HG03108 (cell line): ENCODE measurements around the gene DMXL1.
"Not testable (repeated sequence)": the region's sequence is repeated elsewhere in the genome, so short reads cannot be mapped to it uniquely, and the experiment has no call there.

Experiments
- ATAC-seq: cut with Tn5 transposase; IDR thresholded peaks from one replicate; pipeline ENCODE4 v1.9.1; 2021; ENCODE audit warnings: moderate library complexity; ENCODE audit not compliant: unreplicated experiment

Gene DMXL1

DNA sequence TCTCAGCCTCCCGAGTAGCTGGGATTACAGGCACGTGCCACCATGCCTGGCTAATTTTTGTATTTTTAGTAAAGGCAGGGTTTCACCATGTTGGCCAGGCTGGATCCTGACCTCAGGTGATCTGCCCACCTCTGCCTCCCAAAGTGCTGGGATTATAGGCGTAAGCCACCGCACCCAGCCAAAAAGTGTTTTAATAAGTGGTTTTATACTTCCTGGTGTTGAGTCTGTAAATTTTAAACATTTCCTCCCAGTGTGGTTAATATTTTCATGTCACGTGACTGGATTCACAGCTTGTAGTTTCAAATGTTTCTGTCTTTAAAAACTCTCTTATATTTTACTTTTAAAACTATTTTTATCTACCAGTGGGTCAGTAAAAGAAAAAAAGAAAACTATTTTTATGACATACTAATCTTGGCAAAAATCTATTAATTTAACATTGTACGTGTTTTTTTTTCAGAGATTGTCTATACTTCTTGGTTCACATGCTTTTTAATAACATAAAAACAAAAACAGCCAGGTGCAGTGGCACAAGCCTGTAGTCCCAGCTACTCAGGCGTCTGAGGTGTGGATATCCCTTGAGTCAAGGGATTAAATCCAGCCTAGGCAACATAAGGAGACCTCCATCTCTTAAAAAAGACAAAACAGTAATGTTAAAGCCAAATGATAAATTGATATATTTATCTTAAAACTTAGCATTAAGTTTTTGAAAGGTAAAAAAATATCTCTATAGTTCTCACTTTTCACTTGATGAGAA lies 117.1 kb downstream of the DMXL1 start:
- ATAC-seq, result no peak

DNA sequence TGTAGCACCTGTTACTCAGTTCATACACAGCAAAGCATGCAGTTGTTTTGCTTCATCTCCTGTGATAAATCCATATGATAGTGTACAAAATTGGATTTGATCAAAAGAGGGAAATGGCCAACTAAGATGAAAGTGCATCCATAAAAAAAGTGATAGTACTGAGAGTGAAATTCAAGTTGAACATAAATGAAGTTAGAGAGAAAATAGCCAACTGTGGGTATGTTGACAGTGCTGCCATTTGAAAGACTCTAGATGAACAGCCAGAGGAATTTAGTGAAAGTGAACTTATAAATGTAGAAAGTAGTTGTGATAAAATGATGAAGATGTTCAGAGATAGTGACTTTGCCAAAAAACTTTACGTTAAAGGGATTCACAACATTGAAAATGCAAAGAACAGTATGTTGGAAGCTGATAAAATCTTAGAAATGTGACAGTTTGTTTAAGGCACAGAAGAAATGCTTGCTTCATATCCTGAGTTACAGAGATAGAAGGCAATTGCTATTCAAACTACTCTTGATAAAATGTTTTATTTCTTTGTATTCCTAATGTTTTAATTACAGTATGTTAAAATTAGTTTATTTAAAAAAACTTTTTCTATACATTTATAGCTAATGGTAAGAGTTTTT lies 119.7 kb downstream of the DMXL1 start:
- ATAC-seq, result no peak

DNA sequence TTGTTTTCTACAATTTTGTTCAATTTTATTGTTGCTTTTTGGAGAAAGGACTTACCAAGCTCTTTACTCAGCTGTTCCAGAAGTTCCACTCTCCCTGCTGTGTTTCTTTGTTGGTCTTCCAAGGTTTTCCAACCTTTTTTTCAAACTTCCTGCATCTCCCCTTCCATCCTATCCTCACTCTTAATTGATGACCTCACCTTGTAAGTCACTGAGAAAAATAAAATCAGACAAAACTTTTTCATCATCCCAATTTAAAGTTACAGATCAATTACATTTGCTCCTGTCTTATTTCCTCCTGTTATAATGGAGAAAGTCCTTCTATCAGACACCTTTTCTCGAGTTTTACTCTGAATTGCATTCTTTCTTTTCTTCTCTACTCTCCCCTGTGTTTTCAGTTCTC lies 121.1 kb downstream of the DMXL1 start:
- ATAC-seq, result no peak

DNA sequence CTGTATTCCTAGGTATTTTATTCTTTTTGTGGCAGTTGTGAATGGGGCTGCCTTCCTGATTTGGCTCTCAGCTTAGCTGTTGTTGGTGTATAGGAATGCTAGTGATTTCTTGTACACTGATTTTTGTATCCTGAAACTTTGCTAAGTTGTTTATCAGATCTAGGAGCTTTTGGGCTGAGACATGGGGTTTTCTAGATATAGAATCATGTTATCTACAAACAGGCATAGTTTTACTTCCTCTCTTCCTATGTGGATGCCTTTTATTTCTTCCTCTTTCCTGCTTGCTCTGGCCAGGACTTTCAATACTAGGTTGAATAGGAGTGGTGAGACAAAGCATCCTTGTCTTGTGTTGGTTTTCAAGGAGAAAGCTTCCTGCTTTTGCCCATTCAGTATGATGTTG lies 129.9 kb downstream of the DMXL1 start:
- ATAC-seq, result no peak

DNA sequence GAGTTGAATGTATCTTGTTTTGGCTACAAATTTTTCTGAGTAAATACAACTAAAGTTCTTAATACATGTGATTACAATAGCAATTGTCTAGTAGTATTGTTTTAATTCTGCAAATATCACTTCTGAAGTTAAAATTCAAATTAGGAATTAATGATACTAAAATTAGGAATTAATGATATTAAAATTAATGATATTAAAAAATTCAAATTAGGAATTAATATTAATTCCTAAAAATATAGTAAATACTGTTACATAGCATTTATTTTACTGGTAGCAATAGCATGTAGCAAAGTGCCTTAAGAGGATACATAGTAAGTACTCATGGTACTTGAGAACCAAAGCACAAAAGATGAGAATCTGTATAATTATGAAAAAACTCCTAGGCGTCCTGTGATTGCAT lies 136.2 kb downstream of the DMXL1 start:
- no peak for ATAC-seq

DNA sequence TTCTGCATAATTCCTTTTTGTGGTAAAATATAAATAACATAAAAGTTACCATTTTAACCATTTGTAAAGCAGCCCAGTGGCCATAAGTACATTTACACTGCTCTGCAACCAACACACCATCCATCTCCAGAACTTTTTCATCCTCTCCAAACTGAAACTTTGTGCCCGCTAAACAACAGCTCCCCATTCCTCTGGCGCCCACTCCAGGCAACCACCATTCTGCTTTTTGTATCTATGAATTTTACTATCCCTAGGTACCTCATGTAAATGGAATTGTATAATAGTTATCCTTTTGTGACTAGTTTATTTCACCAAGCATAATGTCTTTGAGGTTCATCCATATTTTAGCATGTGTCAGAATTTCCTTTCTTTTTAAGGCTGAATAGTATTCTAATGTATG lies 141.1 kb downstream of the DMXL1 start:
- no peak for ATAC-seq

DNA sequence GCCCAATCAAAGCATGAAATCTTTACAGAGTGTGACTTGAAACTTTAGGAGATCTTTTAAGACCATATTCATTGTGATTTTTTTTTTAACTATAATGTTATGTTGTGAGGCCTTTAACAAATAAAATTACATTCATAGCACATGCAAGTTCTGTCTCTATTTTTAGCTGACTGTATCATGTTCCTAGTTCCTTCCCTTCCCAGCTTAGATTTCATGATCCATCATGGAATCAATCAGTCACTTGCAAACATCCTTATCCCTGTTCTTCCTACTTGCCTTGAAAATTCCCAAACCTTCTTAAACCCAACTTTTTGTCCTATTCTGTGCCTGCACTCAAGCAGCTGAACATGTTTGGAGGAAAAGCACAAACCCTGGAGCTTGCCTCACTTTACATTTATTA lies 141.8 kb downstream of the DMXL1 start:
- ATAC-seq, result no peak

DNA sequence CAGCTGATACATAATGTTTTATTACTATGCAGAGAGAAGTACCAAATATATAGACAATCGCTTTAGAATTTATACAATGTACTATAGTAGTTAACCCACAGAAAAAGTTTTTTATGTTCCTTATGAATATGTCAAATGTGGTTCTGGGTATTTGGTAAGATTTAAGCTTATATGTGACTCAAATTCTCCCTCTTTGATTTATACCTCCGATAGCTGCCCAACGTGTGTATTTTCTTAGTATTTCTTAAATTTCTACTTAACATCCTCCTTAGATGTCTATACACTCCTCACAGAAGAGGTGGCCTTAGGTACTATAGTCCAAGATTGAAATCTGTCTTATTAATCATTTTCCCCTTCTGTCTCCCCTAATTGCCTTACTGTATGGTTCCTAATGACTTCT lies 146.3 kb downstream of the DMXL1 start:
- ATAC-seq, result no peak

DNA sequence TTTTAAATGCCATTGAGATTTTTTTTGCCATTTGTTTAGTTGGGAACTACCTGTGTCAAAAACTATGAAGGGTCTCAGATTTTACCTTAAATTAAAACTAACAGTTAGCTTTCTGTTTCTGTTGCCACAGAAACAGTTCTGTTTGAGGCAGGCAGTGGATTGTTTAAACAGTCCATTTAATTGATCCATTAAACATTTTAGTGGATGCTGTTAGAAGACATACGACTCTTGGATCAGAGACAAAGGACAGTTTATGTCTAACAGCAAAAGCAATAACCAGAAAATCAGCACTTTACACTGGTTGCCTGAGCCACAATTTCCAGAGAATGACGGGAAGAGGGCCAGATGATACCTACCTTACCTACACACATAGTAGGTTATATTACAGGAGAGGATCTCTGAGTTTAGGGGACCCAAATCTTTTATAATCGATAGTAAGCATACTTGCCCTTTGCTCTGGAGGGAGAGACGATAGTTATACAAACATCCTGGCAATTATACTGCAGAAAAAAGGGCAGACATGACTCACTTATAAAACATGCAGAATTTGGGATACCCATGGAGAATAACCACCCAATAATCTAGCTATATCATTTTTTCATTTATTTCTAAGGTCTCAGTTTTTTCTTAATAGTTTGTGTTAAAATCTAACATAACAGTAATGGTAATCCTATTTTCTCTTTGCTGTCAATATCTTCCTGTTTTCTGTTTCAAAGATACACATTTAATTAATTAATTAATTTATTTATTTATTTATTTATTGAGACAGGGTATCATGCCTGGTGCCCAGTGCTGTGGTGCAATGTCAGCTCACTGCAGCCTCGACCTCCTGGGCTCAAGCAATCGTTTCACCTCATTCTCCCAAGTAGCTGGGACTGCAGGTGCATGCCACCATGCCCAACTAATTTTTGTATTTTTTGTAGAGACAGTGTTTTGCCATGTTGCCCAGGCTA lies 148.2 kb downstream of the DMXL1 start:
- no peak for ATAC-seq

DNA sequence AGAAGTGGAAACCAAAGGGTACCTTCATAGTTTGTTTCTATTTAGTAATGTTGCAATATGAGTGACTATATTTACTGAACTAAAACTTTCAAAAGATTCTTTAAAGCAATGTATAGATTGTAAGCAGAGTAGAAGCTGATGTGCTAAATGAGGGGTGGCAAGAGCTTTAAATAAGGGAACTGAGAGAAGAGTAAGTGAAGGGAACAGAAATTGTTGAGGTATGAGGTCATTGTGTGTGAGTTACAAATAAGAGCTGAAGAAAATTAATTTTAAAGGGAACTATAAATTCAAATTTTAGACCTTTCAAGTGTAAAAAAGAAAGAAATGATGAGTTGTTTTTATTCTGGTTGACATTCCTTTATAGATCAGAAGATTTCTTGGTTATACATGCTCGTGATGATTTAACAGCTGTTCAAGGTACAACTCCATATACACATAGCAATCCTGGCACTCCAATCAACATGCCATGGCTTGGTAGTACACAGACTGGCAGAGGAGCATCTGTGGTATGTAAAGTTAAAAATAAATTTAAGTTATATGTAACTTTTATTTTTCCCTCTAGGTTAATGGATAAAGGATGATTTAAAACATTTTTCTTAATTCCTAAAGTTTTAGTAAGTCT lies 149.8 kb downstream of the DMXL1 start:
- ATAC-seq, result peak; percentile 84

DNA sequence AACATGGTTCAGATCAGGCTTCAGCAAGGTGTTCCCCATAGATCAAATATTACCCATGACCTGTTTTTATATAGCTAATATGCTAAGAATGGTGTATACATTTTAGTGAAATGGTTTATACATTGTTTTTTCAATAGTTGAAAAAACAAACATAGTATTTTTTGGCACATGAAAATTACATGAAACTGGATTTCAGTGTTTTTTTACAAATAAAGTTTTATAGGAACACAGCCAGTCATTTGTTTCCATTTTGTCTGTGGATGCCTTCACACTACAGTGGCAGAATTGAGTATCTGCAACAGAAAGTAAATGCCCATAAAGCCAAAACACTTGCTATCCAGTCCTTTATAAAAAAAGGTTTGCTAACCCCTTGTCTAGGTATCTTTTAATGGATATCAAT lies 150.4 kb downstream of the DMXL1 start:
- no peak for ATAC-seq

DNA sequence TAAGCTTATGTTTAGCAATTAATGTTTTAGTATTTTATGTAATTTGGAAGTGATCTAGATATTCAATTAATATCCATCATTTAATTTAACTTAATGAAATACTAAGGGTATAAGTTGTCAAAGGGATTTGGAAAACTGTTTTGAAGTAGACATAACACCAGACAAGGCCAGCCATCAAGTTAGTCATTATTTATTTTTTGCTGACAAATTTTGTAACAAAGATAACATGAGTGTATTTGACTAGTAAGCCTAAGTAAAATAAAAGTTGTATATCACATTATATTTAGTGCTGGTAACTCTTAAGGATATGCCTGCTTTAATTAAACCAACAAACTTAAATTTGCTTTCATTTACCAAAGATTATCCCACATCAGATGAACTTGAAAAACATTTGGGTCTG lies 159.1 kb downstream of the DMXL1 start:
- no peak for ATAC-seq

DNA sequence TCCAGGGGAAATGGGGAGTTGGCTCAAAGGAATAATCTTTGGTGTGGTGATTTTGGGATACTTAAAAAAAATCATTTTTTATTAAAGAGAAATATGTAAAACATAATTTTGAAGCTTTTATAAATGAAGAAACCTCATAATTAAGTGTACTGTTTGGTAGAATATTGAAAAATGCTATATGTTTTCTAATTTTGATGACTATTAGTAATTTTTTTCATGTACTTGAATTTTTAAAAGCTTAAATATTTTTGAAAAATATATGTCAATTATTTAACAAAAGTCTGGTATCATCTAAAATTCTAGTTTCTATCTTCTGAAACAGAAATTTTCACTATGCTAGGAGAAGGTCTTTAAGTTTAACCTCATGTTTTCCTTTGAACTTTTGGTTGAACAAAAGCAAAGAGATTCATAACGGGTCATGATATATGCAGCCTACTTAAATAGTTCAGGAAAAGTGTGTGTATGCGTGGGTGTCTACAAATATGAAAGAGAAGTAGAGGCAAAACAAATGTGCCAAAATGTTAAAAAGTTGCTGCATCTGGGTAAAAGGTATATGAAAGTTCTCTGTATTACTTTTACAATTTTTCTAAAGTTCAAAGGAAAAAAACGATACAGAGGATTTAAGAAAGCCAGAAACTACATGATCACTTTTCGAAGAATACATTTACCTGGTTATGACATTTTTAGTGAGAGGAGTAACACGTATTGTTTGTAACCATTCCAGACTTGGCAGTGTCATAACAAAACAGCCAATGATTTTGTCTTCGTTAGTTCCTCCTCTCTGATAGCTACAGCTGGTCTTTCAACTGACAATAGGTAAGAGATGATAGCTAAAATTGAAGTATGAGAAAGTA lies 167.6 kb downstream of the DMXL1 start:
- ATAC-seq, result no peak

DNA sequence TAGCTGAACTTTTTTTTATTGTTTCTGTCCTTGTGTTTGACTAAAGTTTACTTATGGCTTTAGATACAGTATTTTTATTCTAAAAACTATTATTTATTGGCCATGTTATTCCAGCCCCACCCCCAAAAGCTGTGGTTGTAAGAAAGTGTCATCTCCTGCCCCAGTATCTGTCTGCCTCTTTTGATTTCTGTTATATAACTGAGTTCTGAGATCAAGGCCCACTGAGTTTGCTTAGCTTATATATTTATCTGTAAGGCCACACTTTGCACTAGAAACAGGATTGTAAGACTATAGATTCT lies 168.2 kb downstream of the DMXL1 start:
- ATAC-seq, result no peak

DNA sequence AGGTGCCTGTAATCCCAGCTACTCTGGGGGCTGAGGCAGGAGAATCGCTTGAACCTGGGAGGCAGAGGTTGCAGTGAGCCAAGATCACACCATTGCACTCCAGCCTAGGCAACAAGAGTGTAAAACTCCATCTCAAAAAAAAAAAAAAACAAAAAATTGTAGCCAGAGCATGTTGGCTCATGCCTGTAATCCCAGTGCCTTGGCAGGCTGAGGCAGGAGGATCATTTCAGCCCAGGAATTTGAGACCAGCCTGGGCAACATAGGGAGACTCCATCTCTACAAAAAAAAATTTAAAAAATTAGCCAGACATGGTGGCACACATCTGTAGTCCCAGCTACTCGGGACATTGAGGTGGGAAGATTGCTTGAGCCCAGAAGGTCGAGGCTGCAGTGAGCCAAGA lies 168.9 kb downstream of the DMXL1 start:
- ATAC-seq, result not testable (repeated sequence)

DNA sequence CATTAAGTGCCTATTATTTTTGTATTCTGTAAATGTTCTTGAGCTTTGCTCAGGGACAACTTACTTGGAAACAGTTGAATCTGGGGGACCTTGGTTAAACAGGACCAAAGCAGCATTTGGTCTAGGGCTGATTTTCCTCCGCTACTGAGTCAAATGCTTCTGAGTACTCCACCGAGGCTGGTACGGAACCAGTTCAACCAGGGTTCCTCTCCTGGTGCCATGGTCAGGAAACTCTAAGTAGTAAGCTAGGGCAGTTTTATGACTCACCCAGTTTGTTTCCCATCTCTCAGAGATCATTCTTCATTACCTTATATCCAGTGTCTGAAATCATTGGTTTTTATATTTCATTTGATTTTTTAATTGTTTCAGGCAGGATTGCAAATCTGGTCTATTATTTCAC lies 173.0 kb downstream of the DMXL1 start:
- ATAC-seq, result no peak

DNA sequence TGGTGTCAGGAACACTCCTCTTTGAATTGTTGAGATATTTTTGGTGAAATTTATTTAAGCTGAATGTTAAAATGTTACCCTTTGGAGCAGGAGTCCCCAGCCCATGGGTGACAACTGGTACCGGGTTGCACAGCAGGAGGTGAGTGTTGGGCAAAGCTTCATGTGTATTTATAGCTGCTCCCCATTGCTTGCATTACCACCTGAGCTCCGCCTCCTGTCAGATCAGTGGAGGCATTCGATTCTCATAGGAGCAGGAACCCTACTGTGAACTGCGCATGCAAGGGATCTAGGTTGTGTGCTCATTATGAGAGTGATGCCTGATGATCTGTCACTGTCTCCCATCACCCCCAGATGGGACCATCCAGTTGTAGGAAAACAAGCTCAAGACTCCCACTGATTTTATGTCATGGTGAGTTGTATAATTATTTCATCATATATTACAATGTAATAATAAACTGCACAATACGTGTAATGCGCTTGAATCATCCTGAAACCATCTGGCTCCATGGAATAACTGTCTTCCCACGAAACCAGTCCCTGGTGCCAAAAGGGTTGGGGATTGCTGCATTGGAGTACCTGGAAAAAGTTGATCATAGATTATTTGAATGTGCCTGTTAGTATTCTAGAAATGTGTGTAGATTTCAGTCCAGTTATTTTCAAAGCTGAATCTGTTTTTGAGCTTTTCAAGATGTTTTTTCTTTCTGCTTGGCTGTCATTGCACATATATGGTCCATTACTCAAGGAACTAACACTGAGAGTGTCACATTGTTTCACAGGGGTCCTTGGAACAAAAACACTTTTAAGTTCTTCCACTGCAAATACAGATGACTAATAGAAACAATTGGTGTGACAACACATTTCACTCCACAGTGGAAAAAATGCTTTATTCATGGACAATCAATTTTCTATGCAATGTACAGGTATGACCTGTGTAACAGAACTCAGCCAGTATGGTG lies 180.3 kb downstream of the DMXL1 start:
- no peak for ATAC-seq

DNA sequence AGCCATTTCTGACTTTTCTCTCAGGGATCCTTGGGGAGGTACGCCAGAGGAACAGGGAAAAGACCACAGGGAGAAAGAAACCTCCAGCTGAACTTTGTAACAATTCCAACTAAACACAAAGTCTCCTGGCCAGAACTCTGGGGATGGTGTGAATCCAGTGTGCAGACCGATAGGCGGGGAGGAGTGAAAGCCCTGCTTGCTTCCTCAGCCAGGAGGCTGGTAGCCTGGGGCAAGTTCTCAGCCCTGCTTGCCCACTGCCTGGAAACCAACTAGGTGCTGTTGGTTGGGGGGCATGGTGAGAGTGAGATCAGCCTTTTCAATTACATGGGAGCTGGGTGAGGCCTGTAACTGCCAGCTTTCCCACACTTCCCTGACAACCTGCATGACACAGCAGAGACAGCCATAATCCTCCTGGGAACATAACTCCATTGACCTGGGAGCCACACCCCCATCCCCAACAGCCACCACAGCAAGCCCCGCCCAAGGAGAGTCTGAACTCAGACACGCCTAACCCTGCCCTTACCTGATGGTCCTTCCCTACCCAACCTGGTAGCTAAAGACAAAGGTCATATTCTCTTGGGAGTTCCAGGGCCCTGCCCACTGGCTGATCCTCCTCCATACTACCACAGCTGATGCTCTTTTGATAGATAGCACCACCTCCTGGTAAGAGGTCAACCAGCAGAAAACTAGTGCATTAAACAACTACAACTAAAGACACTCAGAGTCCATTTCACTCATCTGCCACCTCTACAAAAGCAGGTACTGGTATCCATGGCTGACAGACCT lies 184.9 kb downstream of the DMXL1 start:
- no peak for ATAC-seq

DNA sequence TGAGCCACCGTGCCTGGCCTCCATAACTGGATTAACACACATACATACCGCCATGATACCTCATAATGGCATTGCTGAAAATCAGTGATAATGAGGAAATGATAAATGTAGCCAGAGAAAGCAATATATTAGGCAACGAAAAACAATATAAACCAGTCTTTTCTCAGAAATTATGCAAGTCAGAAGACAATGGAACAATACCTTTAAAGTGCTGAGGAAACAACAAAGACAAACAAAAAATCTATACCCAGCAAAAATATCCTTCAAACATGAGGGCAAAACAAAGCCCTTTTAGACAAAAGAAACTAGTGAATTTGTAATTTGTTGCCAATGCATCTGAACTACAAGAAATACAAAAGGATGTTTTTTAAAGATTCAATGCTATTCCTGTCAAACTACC lies 186.7 kb downstream of the DMXL1 start:
- no peak for ATAC-seq
